ENCODE results near the gene QPCT. TPM values are rescaled to one million over a fixed set of nuclear protein-coding genes. Genes with fewer than 3 reads are reported as not detected.

The QPCT gene
- polyA plus RNA-seq, 1 of the 3 experiments (the other 2 are of a cell fraction): 0.12 TPM

- H3K27ac ChIP-seq (ENCODE audit: low read depth in 2 of 2, low read length in 1 of 2): no peak overlapping the region
- CTCF ChIA-PET: interaction anchor here (0.9 to 1.7 kb wide), 2 partner anchors 46 to 51 kb away, joined by 3 to 7 read pairs; no protein-coding TSS in a partner anchor
- H3K9ac ChIP-seq: no peak overlapping the region
- H3F3A ChIP-seq (replicated peaks; ENCODE audit: insufficient read depth): no peaks in the 10 kb centered on the region
- no peaks in the 10 kb centered on the region for H3K9me3 ChIP-seq
- TF ChIP-seq SMC3 (IDR thresholded peaks at IDR 0.05; ENCODE audit: low read depth, low read length) (no peak), TCF12 (IDR thresholded peaks at IDR 0.05) (no peak), FOXJ3 (CRISPR knock-in tag; IDR thresholded peaks at IDR 0.05) (no peak), EZH2phosphoT487 (IDR thresholded peaks at IDR 0.05; ENCODE audit: borderline replicate concordance, low read depth) (no peak), NFIC (IDR thresholded peaks at IDR 0.05; ENCODE audit: borderline replicate concordance) (no peak), PBX3 (IDR thresholded peaks at IDR 0.05) (no peak), EP300 (IDR thresholded peaks at IDR 0.05; ENCODE audit: borderline replicate concordance in 1 of 2, low read depth in 1 of 2, low read length in 1 of 2) (no peak), FOXM1 (IDR thresholded peaks at IDR 0.05; ENCODE audit: low read depth) (no peak), USF1 (IDR thresholded peaks at IDR 0.05; ENCODE audit: borderline replicate concordance, low read depth) (no peak), MAX (IDR thresholded peaks at IDR 0.05; ENCODE audit: low read depth) (no peak), IRF3 (IDR thresholded peaks at IDR 0.05; ENCODE audit: low read depth, low read length) (no peak), SIN3A (IDR thresholded peaks at IDR 0.05; ENCODE audit: borderline replicate concordance, low read depth, low read length) (no peak), RCOR1 (IDR thresholded peaks at IDR 0.05; ENCODE audit: low read length) (no peak), POLR2AphosphoS5 (IDR thresholded peaks at IDR 0.05; ENCODE audit: low read depth, low read length) (no peak), RXRA (IDR thresholded peaks at IDR 0.05; ENCODE audit: borderline replicate concordance, low read depth) (no peak), CTCF (IDR thresholded peaks at IDR 0.05) (no peak), MXI1 (IDR thresholded peaks at IDR 0.05; ENCODE audit: low read depth, low read length) (no peak), FOSL2 (IDR thresholded peaks at IDR 0.05; ENCODE audit: borderline replicate concordance, low read depth) (no peak), TEAD4 (IDR thresholded peaks at IDR 0.05; ENCODE audit: borderline replicate concordance, insufficient read depth) (no peak)
- H4K20me1 ChIP-seq (ENCODE audit: insufficient read depth): no peaks in the 10 kb centered on the region
- H3K36me3 ChIP-seq (replicated peaks in 1 of 2; ENCODE audit: control insufficient read depth in 1 of 2, insufficient read depth in 2 of 2, low read length in 1 of 2): no peaks in the 10 kb centered on the region
- H3K27me3 ChIP-seq (ENCODE audit: insufficient read depth): no peaks in the 10 kb centered on the region
- no peak overlapping the region for H3K4me2 ChIP-seq
- H3K4me3 ChIP-seq (ENCODE audit: low read depth in 2 of 2, low read length in 1 of 2): no peak overlapping the region
- no peaks in the 10 kb centered on the region for H3K9me2 ChIP-seq
- DNase-seq: no peak
- H3K79me2 ChIP-seq (ENCODE audit: insufficient read depth): no peaks in the 10 kb centered on the region
- H2AFZ ChIP-seq (ENCODE audit: low read depth): no peak overlapping the region
- WGBS (ENCODE audit: low lambda C conversion rate): 58% methylated on average over 3 of the region's 3 CpGs
- POLR2A ChIA-PET: no interaction called here
- peaks cover 0 to 7% of the 10 kb centered on the region in 2 experiments; a peak in 1 of 4 replicates for H3K4me1 ChIP-seq (ENCODE audit: control insufficient read depth in 1 of 2, insufficient read depth in 2 of 2, low read depth in 1 of 2, low read length in 1 of 2)
Measured at GRCh38 chr2:37350034-37350433, 5.6 kb downstream of the QPCT start.

Data from SK-N-SH (cell line).